Measurements from ENCODE around the gene RC3H1.

DNA sequence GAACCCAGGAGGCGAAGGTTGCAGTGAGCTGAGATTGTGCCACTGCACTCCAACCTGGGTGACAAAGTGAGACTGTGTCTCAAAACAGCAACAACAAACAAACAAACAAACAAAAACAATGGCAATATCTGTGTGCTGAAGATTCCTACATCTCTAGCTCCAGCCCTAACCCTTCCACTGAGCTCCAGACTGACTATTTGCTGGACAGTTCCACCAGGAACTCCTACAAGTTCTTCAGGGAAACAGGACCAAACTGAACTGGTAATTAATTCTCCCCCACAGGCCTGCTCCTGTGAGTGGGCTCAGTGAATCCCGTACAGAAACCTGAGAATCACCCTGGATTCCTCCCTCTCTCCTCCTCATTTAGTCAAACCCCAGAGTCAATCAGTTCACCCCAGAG lies 106.6 kb downstream of the RC3H1 start:
- TF ChIP-seq, protein P1, sequence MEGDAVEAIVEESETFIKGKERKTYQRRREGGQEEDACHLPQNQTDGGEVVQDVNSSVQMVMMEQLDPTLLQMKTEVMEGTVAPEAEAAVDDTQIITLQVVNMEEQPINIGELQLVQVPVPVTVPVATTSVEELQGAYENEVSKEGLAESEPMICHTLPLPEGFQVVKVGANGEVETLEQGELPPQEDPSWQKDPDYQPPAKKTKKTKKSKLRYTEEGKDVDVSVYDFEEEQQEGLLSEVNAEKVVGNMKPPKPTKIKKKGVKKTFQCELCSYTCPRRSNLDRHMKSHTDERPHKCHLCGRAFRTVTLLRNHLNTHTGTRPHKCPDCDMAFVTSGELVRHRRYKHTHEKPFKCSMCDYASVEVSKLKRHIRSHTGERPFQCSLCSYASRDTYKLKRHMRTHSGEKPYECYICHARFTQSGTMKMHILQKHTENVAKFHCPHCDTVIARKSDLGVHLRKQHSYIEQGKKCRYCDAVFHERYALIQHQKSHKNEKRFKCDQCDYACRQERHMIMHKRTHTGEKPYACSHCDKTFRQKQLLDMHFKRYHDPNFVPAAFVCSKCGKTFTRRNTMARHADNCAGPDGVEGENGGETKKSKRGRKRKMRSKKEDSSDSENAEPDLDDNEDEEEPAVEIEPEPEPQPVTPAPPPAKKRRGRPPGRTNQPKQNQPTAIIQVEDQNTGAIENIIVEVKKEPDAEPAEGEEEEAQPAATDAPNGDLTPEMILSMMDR (IDR thresholded peaks at IDR 0.05), result no peak
- TF ChIP-seq POLR2A (IDR thresholded peaks at IDR 0.05), result no peak

All from Peyer's patch (tissue), 4 donors.